H9 (cell line): Measurements from ENCODE around the gene RBMS2. TPM values are rescaled to one million over a fixed set of nuclear protein-coding genes. Genes with fewer than 3 reads are reported as not detected.

Experiments
- DNase-seq: peaks from one replicate; pipeline ENCODE4 v3.0.0-alpha.2; 2017
- H2AFZ ChIP-seq: one replicate; pipeline ENCODE4 v1.6.1; 2013; ENCODE audit warnings: mild to moderate bottlenecking, low read length, control low read depth, moderate library complexity
- H2AK5ac ChIP-seq: 2 replicates; pipeline ENCODE4 v1.6.1; 2013; ENCODE audit warnings: low read length, control low read depth, mixed read lengths; ENCODE audit not compliant: insufficient read length
- H2BK120ac ChIP-seq: one replicate; pipeline ENCODE4 v1.6.1; 2013; ENCODE audit warnings: low read depth, mild to moderate bottlenecking, low read length, control low read depth, inconsistent platforms; ENCODE audit not compliant: poor library complexity, severe bottlenecking
- H2BK12ac ChIP-seq: 2 replicates; pipeline ENCODE4 v1.6.1; 2013; ENCODE audit warnings: low read length, control low read depth, mixed read lengths, low read depth; ENCODE audit not compliant: insufficient read length
- H2BK15ac ChIP-seq: 2 replicates; pipeline ENCODE4 v1.6.1; 2013; ENCODE audit warnings: low read depth, low read length, control low read depth
- H2BK20ac ChIP-seq: one replicate; pipeline ENCODE4 v1.6.1; 2013; ENCODE audit warnings: low read depth, mild to moderate bottlenecking, low read length, control low read depth, inconsistent platforms; ENCODE audit not compliant: poor library complexity, severe bottlenecking
- H2BK5ac ChIP-seq: 2 replicates; pipeline ENCODE4 v1.6.1; 2013; ENCODE audit warnings: low read length, control low read depth, mixed read lengths; ENCODE audit not compliant: insufficient read length
- H3K14ac ChIP-seq: 2 replicates; pipeline ENCODE4 v1.6.1; 2013; ENCODE audit warnings: low read length, control low read depth; ENCODE audit not compliant: insufficient read depth
- H3K18ac ChIP-seq: 2 replicates; pipeline ENCODE4 v1.6.1; 2013; ENCODE audit warnings: low read depth, mild to moderate bottlenecking, mixed read lengths, low read length, control low read depth; ENCODE audit not compliant: insufficient read length
- H3K23ac ChIP-seq: 2 replicates; pipeline ENCODE4 v1.6.1; 2013; ENCODE audit warnings: low read length, control low read depth, mixed read lengths, low read depth; ENCODE audit not compliant: insufficient read length
- H3K23me2 ChIP-seq: 2 replicates; pipeline ENCODE4 v1.6.1; 2013; ENCODE audit warnings: low read depth, mild to moderate bottlenecking, mixed read lengths, low read length, control low read depth; ENCODE audit not compliant: insufficient read length, poor library complexity, severe bottlenecking
- H3K27ac ChIP-seq: 2 replicates; pipeline ENCODE4 v1.5.1; 2013; ENCODE audit warnings: low read length, control low read depth, mixed read lengths, low read depth; ENCODE audit not compliant: insufficient read length
- H3K27me3 ChIP-seq: 2 replicates; pipeline ENCODE4 v1.6.1; 2013; ENCODE audit warnings: low read length, control low read depth, inconsistent platforms; ENCODE audit not compliant: insufficient read depth
- H3K4ac ChIP-seq: 2 replicates; pipeline ENCODE4 v1.6.1; 2013; ENCODE audit warnings: low read depth, mild to moderate bottlenecking, control low read depth, inconsistent platforms, low read length, moderate library complexity
- H3K4me1 ChIP-seq: 2 replicates; pipeline ENCODE4 v1.6.1; 2013; ENCODE audit warnings: low read length, control low read depth, inconsistent platforms; ENCODE audit not compliant: insufficient read depth
- H3K4me2 ChIP-seq: 2 replicates; pipeline ENCODE4 v1.6.1; 2013; ENCODE audit warnings: low read length, control low read depth, mixed read lengths; ENCODE audit not compliant: insufficient read length, insufficient read depth
- H3K56ac ChIP-seq: 2 replicates; pipeline ENCODE4 v1.6.1; 2013; ENCODE audit warnings: low read depth, mild to moderate bottlenecking, mixed read lengths, low read length, control low read depth; ENCODE audit not compliant: insufficient read length
- H3K79me1 ChIP-seq: 2 replicates; pipeline ENCODE4 v1.6.1; 2013; ENCODE audit warnings: low read depth, mild to moderate bottlenecking, moderate library complexity, low read length, control low read depth, inconsistent platforms; ENCODE audit not compliant: insufficient read depth, poor library complexity, severe bottlenecking
- H3K79me2 ChIP-seq: 2 replicates; pipeline ENCODE4 v1.6.1; 2013; ENCODE audit warnings: low read length, control low read depth, inconsistent platforms; ENCODE audit not compliant: insufficient read depth
- H3K9ac ChIP-seq: 2 replicates; pipeline ENCODE4 v1.6.1; 2013; ENCODE audit warnings: low read length, control low read depth, mixed read lengths; ENCODE audit not compliant: insufficient read length; ENCODE audit errors: extremely low read depth
- H3K9me3 ChIP-seq: one replicate; pipeline ENCODE4 v1.6.1; 2013; ENCODE audit warnings: low read depth, low read length, inconsistent platforms; ENCODE audit not compliant: control insufficient read depth
- H3T11ph ChIP-seq: one replicate; pipeline ENCODE4 v1.6.1; 2013; ENCODE audit warnings: mild to moderate bottlenecking, low read length, control low read depth, inconsistent platforms
- H4K20me1 ChIP-seq: one replicate; pipeline ENCODE4 v1.6.1; 2013; ENCODE audit not compliant: control insufficient read depth, insufficient read length, insufficient read depth
- H4K5ac ChIP-seq: 2 replicates; pipeline ENCODE4 v1.6.1; 2013; ENCODE audit warnings: low read depth, mild to moderate bottlenecking, mixed read lengths, low read length, control low read depth; ENCODE audit not compliant: insufficient read length
- H4K8ac ChIP-seq: replicated peaks from 2 replicates; pipeline ENCODE4 v1.6.1; 2013; ENCODE audit warnings: low read length, control low read depth, mixed read lengths, low read depth; ENCODE audit not compliant: insufficient read length
- H4K91ac ChIP-seq: 2 replicates; pipeline ENCODE4 v1.6.1; 2013; ENCODE audit warnings: low read depth, mild to moderate bottlenecking, moderate library complexity, mixed read lengths, low read length, control low read depth; ENCODE audit not compliant: insufficient read length
- H3K27ac Mint-ChIP-seq, 3 experiments: 2 replicates in 2 of 3; 3 replicates in 1 of 3; pipeline ENCODE4 v1.8.0; 2020 to 2021; ENCODE audit warnings: mixed read lengths in 3 of 3, mild to moderate bottlenecking in 1 of 3, moderate library complexity in 1 of 3
- H3K27me3 Mint-ChIP-seq: 2 replicates; pipeline ENCODE4 v1.8.0; 2021; ENCODE audit warnings: low read depth, mild to moderate bottlenecking, moderate library complexity, mixed read lengths
- H3K36me3 Mint-ChIP-seq, 3 experiments: 2 replicates in 2 of 3; 3 replicates in 1 of 3; pipeline ENCODE4 v1.8.0; 2020 to 2021; ENCODE audit warnings: low read depth in 3 of 3, mixed read lengths in 3 of 3; ENCODE audit not compliant: insufficient read depth in 1 of 3
- H3K4me1 Mint-ChIP-seq, 2 experiments: 2 replicates each; pipeline ENCODE4 v1.8.0; 2020; ENCODE audit warnings: mixed read lengths in 2 of 2
- H3K4me3 Mint-ChIP-seq, 2 experiments: 2 replicates in 1 of 2; 3 replicates in 1 of 2; pipeline ENCODE4 v1.8.0; 2020 to 2021; ENCODE audit warnings: mild to moderate bottlenecking in 2 of 2, mixed read lengths in 2 of 2, moderate library complexity in 1 of 2
- H3K9me3 Mint-ChIP-seq, 2 experiments: 2 replicates in 1 of 2; 3 replicates in 1 of 2; pipeline ENCODE4 v1.8.0; 2020; ENCODE audit warnings: mild to moderate bottlenecking in 2 of 2, mixed read lengths in 2 of 2, moderate library complexity in 1 of 2
- WGBS: extraction: QIAGEN DNeasy Blood & Tissue Kit; methylation state at CpG from one replicate; pipeline ENCODE4 v1.1.7; 2013; ENCODE audit warnings: missing lambda C conversion rate, low lambda C conversion rate, mixed read lengths; ENCODE audit not compliant: insufficient read length; ENCODE audit errors: extremely low coverage; 5-methylcytosine and 5-hydroxymethylcytosine counted together
- total RNA-seq: library from RNA; stranded (reverse); gene quantifications from 2 replicates; pipeline ENCODE4 v1.2.1, GENCODE V29; 2021
- TF ChIP-seq, protein P1 (sequence below): fragments of 200-600 bp; sonication (generic); conservative IDR thresholded peaks from 3 replicates; pipeline ENCODE4 v1.8.0; 2021; ENCODE audit warnings: antibody characterized with exemption, mild to moderate bottlenecking

RBMS2 gene
- total RNA-seq, 1 experiment from 2014 or later, result 9.5 TPM

- Histone ChIP-seq H4K91ac (no peak overlapping the region), H4K8ac (no peak overlapping the region), H2AFZ (no peak overlapping the region), H2BK5ac (no peak overlapping the region), H2AK5ac (no peak overlapping the region), H3K23me2 (no peaks in the 10 kb centered on the region), H2BK15ac (no peak overlapping the region), H3K9me3 (no peaks in the 10 kb centered on the region), H3K56ac (no peak overlapping the region), H3K14ac (no peak overlapping the region), H3K4me2 (no peak overlapping the region), H2BK20ac (no peak overlapping the region), H2BK12ac (no peak overlapping the region), H3K18ac (no peak overlapping the region), H4K20me1 (no peaks in the 10 kb centered on the region), H3K27ac (no peak overlapping the region), H2BK120ac (no peak overlapping the region), H3K79me1 (peaks cover 17% of the 10 kb centered on the region), H3K4ac (no peak overlapping the region), H3K9ac (no peak overlapping the region), H3K23ac (no peak overlapping the region), H3K27me3 (no peaks in the 10 kb centered on the region), H3T11ph (no peak overlapping the region), H3K4me1 (no peaks in the 10 kb centered on the region), H3K79me2 (peaks cover 27% of the 10 kb centered on the region; the same call in 1 of the 2 replicates), H4K5ac (no peak overlapping the region)
- no peaks in the 10 kb centered on the region; a peak in 1 of 5 replicates for H3K9me3 Mint-ChIP-seq
- WGBS, result no CpG with 5 or more reads among the region's 1 CpG
- H3K4me3 Mint-ChIP-seq, result no peak overlapping the region
- DNase-seq, result no peak
- TF ChIP-seq, protein P1, sequence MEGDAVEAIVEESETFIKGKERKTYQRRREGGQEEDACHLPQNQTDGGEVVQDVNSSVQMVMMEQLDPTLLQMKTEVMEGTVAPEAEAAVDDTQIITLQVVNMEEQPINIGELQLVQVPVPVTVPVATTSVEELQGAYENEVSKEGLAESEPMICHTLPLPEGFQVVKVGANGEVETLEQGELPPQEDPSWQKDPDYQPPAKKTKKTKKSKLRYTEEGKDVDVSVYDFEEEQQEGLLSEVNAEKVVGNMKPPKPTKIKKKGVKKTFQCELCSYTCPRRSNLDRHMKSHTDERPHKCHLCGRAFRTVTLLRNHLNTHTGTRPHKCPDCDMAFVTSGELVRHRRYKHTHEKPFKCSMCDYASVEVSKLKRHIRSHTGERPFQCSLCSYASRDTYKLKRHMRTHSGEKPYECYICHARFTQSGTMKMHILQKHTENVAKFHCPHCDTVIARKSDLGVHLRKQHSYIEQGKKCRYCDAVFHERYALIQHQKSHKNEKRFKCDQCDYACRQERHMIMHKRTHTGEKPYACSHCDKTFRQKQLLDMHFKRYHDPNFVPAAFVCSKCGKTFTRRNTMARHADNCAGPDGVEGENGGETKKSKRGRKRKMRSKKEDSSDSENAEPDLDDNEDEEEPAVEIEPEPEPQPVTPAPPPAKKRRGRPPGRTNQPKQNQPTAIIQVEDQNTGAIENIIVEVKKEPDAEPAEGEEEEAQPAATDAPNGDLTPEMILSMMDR, result no peak
- H3K36me3 Mint-ChIP-seq, result peaks cover 2 to 48% (median 33%) of the 10 kb centered on the region in 3 experiments
- H3K27ac Mint-ChIP-seq, result no peak overlapping the region
- no peaks in the 10 kb centered on the region for H3K27me3 Mint-ChIP-seq
- H3K4me1 Mint-ChIP-seq, result peaks cover 6 to 12% of the 10 kb centered on the region in 2 experiments
Observed at GRCh38 chr12:56622535-56622934, 100.9 kb downstream of the RBMS2 start.
